ENCODE measurements around the gene GRIA4. TPM values are rescaled to one million over a fixed set of nuclear protein-coding genes. Genes with fewer than 3 reads are reported as not detected.
"Not testable (repeated sequence)": the region's sequence is repeated elsewhere in the genome, so short reads cannot be mapped to it uniquely, and the experiment has no call there.

Gene GRIA4
- total RNA-seq, 1 donor from 2014 or later = not detected

DNA sequence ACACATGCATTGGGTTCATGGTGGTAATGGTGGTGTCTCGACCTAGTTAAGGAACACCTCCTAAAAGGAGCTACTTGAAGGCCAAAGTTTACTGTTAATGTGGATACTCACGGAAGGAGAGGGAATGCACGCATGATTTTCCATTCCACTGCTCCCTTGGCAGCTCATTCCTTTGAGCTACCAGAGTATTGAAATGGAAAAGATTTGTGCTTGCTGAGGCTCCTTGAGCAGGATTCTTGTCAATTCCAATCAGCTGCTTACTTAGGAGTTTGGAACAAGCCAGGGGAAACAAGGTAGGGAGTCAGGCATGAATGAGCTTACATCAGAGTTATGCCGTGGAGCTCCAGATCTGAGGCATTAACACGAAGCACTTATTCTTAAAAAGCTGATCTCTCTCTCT, 108.8 kb downstream of the GRIA4 start:
- no peak for DNase-seq (ENCODE audit: low read depth)

DNA sequence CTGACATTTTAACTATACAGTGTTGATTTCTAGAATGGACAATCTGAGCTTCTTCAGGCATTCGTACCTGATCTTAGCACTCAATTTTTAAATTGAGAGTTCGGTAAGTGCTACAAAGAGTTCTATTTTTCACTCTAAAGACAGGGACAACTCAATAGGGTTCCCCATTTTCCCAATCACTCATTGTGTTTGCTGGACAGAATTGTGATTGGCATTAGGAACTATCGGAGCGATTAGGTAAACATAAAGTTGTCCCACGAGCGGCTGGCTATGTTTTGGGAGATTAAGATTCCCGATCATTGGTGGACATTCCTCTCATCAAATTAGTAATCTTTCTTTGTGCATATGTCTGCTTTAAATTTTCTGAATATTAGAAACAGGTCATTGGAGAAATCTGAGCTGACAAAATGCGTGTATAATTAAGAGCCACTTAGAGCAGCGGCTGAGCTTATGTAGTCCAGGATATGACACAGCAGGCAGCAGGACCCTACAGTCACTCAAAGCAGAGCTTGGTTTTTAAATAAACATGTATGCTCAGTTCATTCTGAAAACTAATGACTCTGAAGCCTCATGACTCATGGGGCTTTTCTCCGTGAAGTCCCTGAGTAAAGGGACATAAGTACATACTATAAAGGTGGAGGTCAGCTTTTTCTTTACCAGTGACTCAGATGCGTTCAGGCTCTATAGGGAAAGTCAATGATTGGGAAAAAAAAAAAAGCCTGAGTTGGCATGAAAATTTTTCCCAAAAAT, 109.4 kb downstream of the GRIA4 start:
- DNase-seq (ENCODE audit: low read depth) = no peak

DNA sequence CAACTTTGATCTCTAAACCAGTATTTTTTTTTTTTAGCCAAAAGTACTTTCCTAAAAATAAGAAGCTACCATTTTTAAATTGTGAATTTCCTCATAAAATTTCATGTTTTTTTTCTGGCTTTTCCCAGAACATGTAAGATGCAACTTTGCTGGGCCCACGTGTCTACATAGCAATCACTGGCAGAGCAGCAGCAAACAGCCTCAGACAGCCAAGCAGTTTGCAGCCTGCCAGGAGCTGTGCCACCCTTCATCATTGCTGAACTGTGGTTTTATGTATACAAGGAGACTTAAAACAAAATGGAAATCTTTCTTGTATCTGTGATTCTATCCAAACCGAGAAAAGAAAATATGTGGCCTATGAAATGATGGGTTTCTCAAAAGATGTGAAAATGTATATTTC, 110.2 kb downstream of the GRIA4 start:
- no peak for DNase-seq (ENCODE audit: low read depth)

DNA sequence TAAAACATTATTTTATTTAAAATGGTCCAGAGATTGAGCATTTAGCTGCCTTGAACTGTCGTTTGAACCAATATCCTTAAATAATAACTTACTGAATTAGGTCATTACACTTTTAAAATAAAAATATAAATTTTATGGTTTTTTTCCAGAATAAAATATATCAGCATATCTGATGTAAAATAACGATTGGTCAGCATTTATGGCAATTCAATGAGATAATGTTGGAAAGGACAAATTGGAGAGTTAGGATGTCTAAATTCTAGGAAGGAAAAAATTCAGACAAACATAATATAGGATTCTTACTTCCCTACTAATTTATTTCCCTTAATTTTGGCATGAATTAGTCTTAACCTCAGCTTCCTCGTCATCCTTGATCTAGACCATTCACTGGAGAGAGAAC, 113.4 kb downstream of the GRIA4 start:
- DNase-seq (ENCODE audit: low read depth) = no peak

DNA sequence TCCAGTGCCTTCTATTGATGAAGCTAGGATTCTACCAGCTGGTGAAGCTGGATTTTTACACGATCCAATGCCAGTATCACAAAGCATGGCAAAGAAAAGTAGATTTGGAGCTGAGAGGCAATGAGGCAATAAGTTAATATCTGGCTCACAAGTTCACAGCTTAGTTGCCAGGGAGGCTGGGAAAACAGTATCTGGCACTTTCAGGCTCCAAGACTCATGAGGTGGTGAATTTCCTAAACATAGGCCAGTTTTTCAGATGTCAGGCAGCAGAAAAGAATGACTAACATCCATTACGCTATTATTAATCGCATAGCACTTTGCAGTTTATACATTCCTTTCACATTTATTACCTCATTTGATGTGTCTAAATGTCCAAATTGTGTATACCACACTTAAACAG, 122.7 kb downstream of the GRIA4 start:
- no peak for DNase-seq (ENCODE audit: low read depth)

DNA sequence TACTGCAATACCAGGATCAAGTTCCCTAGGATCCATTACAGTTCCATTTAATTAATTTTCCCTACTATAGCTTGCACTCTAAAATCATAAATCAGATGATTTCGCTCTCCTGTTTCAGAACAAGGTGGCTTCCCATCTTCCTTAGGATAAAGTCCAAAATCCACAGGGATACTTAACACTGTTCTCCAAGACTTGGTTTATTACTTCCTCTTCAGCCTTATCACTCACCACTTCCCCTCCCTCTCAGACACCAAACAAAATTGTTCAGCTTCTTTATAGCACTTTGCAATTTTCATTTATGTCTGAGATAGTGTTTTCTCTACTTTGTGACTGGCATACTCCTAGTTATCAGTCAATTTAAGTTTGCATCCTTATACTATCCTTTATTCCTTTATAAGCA, 124.6 kb downstream of the GRIA4 start:
- DNase-seq (ENCODE audit: low read depth) = no peak

DNA sequence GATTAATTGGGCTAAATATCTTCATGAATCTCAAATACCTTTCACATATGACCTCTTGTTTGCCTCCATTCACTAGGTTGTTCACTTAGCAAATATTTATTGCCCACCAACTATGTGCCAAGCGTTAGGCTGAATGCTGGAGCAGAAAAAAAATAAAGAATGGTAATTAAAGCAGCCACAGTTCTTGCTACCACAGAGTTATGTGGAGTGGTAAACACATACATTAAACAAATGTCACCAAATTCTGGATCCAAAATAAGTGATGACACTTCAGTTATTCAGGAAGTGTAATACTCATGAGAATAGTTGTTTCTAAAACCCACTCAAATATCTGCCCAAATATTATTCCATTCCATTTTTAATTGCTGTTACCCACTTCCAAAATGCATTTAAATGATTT, 128.4 kb downstream of the GRIA4 start:
- DNase-seq (ENCODE audit: low read depth) = no peak

DNA sequence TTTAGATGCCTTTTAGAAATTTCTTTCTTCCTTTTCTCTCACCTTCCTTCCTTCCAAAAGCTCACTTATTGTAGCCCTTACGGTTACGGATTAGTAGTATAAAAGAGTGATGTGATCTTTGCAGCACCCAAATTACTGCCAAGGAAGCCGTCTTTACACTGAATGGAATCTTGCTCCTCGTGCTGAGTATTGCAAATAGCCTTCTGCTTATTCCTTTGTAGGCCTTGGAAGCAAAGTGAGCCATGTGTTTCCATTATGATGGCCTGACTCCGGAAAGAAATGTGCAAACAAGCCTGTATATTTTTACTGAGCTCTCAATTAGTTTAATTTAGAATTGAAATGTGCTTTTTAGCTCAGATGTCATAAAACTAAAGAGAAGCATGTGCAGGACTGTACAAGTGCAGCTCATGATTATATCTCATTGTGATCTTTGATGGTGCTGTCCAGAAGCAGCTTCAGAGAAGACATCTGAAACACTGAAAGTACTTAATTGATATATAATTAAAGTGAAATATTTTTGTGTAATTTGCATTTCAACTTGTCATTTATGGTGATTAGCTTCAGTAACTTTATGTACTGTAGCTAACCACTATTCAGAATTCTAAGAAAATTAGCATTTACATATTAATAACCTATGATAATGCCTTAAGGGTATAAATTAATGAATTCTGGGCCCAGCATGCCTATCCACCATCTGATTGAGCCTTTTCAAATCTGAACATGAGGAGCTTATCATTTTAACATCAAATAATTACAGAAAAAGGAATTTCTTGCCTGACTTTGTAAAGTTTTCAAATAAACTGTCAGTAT, 129.3 kb downstream of the GRIA4 start:
- no peak for DNase-seq (ENCODE audit: low read depth)

DNA sequence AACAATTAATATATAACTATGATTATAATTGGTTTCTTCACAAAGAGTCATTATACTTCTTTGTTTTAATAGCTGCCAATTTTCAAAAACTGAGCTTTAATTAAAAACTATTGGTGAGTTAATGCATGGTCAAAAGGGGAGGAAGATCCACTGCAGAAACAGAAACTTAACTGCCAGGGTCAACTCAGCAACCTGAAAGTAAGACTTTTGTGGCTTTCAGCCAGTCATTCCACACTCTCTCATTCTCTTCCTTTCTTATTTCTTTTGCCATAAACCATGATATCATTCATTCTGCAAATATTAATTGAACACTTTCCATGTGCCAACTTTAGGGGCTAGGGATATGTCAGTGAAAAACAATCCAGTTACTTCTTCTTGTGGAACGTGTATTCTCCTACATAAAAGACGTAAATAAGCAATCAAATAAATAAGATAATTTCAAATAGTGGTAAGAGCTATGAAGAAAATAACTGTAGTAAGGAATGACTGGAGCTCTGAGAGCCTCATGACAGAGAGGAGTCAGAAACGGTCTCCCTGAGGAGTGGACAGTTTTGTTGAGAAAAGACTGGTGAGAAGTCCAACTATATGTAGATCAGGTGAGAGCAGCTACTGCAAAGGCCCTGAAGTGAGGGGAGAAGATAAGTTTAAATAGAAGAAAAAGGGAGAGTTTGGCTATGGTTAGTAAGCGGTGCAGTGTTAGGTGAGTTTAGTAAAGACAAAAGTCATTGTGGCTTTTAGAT, 130.5 kb downstream of the GRIA4 start:
- DNase-seq (ENCODE audit: low read depth) = no peak

DNA sequence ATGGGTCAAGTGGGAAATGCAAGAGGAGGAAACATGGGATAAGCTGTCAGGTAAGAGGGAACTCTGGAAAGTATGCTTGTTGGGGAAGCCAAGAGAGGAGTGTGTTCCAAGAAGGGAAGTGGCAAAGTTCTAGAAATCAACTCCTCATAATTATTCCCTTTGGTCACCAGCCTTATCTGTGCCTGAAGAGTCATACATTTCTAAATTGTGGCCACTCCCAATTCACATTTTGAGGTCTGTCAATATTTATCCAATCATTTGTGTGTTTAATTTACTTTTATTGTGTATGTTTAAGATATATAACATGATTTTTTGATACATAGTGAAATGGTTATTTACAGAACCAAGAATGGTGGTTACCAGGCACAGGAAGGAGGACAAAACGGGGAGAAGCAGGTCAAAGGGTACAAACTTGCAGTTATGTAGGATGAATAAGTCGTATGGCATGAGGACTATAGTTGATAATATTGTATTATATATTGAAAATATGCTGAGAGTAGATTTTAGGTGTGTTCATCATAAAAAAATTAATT, 131.7 kb downstream of the GRIA4 start:
- DNase-seq (ENCODE audit: low read depth) = no peak

DNA sequence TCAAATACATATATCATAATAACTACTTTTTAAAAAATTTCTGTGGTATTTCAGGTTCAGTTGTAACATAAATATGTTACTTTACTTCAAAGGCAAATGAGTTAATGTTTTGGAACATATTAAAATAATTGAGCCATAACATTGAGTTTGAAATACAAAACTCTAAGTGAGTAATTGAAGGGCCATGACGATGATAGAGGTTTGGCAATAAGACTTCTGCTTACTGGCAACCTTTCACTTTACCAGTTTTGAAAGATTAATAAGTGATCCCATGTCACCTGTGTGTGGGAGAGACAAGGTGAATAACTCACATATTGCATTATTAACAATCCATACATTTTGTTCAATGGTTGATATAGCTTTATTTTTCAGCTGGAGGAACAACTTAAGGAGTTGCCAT, 144.4 kb downstream of the GRIA4 start:
- DNase-seq (ENCODE audit: low read depth) = no peak

DNA sequence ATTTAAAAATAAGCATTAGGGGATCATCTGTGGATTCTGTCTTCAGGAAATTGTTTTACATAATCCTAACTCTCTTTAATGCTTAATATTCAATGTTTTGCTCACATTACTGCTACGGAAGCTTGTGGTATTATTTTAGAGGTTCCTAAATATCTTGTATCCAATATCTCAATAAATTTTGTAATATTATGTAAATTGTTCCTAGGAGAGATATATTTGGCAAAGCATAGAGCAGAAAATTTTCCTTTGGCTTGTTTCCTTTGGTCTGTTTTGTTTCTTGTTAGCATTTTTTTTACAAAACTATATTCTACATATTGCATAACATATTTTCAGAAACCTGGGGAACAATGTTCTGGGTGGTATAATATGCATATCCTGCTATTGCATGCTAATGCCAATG, 144.8 kb downstream of the GRIA4 start:
- DNase-seq (ENCODE audit: low read depth) = no peak

DNA sequence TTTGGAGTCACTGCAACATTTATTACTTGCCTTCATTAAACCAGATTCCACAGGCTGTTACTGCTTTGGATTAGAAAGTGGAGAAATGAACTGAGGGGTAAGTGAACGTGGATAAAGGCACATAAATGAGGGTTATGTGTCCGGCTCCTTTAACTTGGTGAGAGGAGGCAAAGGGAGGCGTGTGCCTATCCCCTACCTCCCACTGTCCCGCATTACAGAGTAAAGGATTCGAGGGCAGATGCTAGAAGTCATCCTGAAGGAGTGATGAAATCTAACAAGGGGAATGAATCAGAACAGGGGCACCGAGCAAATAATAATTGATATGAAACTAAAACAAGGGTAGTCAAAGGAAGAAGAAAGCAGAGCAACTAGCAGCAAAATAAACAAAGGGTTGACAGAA, 147.2 kb downstream of the GRIA4 start:
- DNase-seq (ENCODE audit: low read depth) = no peak

DNA sequence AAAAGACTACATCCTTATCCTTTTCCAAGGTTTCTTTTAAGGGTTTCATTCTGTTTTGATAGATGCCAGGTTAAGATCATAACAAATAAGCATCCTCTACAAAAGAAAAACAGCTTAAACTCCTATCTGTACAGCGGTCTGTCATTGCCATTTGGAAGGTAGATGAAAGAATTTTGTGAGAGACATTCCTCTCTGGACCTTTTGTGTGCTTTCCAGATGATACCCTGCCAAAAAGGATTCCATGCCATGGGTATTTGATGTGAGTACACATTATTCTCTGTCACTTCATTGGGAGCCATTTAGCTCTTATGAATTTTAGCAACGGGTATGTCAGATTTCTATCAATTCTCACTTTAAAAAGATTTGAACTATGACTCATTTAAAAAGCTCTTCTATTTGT, 153.7 kb downstream of the GRIA4 start:
- no peak for DNase-seq (ENCODE audit: low read depth)

DNA sequence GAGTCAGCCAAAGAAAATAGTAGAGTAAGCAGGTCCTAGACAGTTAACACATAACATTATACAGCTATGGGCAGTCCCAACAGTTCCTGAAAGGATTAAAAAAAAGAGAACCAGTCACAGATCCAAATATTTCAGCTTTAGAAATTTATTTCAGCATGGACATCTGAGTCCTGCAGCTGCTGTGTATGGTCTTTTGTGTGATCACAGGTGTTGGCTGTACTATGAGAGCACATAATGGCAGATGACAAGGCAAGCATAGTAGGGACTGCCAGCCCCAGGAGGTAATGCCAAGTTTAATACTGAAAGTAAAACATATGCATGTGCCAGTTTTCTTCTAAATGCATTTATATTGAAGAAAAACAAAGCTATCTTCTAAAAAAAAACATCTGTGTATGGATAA, 158.1 kb downstream of the GRIA4 start:
- no peak for DNase-seq (ENCODE audit: low read depth)

DNA sequence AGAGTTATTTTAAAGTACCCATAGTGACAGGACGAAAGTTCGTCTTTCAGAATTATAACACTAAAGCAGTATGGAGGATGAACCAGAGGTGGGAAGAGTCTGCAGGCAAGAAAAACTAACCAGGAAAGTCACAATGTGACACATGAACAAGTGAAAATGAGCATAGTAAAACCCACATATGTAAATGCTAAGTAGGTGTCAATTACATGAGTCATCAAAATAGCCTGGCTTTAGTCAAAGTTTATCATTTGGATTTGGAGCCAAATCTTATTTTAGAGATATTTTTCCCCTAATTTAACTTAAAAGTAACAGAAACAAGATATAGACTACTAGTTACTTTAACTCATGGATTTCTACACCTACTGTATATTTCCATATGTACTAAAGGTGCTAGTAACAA, 159.8 kb downstream of the GRIA4 start:
- no peak for DNase-seq (ENCODE audit: low read depth)

DNA sequence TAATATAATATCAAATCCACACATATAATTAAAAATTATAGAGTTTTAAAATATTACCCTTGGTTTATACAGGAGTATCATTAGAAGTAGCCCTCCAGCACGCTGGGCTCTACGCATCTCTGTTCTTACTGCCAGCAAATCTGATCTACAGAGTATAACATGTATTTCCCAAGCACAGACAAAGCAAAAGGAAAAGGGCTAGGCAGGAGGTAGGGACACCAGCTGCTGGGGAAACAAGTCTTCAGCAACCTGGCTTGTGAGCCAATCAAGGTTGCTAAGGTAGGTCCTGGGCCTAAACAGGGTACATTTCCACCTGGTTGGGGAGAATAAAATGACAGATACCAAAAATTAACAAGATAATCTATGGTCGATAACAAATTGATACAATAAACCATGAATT, 163.6 kb downstream of the GRIA4 start:
- not testable (repeated sequence) for DNase-seq (ENCODE audit: low read depth)

DNA sequence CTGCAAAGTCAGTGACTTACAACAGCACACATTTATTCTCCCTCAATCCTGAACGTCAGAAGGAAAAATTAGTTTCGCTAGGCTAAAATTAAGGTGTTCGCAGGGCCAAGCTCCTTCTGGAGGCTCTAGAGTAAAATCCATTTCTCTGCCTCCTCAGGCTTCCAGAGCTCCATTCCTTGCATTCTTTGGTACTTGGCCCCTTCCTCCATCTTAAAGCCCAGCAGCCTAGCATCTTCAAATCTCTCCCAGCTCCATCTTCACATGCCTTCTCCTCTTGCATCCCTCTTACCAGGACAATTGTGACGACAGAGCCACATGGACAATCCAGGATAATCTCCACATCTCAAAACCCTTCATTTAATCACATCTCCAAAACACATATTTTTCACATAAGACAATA, 165.0 kb downstream of the GRIA4 start:
- DNase-seq (ENCODE audit: low read depth) = no peak

DNA sequence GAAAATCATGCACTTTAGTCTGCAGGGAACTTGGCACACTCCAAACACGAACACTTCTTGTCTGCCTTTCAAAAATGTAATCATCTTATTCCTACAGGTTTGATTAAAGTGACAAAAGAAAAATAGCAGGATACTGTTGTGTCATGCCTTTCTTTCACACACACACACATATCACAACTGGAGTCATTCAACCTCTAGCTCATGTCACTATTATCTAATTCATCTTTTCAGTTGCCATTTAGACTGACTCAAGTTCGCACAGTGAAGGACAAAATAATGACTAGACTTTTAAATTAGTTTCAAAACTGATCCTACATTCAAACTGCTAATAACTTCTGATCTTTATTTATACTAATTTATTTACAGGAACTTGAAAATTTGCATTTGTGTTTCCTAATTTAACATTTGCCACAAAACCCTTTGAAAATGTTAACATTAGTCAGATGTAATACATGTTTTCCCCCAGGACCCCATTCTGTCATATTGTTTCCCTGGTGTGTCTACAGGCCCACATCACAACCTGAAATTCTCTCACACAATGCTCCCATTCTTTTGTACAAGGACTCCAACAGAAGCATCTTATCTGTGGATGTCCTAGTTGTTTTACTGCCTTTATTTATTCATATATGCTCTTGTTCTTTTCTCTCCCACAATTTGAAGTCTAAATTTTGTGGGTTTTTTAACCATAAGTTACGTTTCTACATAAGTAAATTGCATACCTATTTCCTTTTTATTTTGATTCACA, 171.1 kb downstream of the GRIA4 start:
- no peak for DNase-seq (ENCODE audit: low read depth)

DNA sequence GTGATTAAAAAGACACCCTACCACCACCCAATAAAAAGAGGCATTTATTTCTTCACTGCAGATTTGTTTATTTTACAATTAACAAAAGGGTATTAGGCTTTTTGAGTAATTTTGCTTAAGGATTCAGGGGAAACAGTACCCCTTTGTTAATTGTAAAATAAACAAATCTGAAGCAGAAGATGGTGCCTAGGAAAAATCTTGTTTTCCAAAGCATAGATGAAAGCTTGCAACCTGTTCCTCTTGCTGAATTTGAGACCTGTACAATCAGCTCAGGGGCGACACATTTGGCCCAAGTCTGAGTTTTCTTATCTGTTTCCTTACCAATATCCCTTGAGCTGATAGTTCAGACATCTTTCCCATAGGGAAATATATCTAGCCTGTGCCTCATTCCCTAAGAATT, 171.9 kb downstream of the GRIA4 start:
- DNase-seq (ENCODE audit: low read depth) = no peak

DNA sequence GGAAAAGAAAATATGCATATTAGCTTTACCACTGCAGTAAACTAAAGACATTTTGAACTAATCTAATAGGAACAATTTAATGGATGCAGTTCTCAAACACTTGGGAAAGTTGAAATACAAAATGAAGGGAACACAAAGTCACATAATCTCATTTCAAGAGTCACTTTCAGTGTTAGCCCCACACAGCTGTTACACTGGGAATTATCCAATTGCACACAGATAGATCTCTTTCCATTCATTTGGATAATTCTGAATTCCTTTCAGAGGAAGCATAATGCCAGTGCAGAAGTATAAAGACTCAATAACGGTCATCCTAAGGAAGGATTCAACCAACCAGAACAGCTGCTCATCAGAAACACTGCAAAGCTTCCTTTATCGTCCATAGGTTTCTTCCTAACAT, 173.3 kb downstream of the GRIA4 start:
- DNase-seq (ENCODE audit: low read depth) = no peak

Measured in myocyte (in vitro differentiated cells).